ENCODE measurements around the gene SRA1. TPM values are rescaled to one million over a fixed set of nuclear protein-coding genes. Genes with fewer than 3 reads are reported as not detected.
"Not testable (repeated sequence)": the region's sequence is repeated elsewhere in the genome, so short reads cannot be mapped to it uniquely, and the experiment has no call there.

Gene SRA1
- total RNA-seq, 1 donor from 2014 or later, result 17.1 TPM

DNA sequence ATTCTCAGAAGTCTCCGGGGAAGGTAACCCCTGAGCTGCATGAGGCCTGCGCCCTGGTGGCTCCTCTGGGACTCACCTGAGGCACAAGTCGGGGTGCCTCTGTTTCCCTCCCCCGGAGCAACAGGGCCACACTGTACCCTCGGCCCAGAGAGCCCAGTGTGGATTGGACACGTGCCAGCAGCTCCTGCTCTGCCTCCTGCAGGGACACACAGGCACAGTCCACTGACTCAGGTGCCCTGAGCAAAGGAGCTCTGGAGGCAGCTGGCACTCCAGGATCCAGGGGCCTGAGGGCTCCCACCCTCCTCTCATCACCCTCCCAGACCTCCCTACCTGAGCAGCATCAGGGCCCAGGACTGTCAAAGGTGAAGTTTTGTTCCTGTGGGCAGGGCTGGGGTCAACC lies 36.9 kb upstream of the SRA1 start:
- H3K4me1 Mint-ChIP-seq (ENCODE audit: unreplicated experiment), result no peaks in the 10 kb centered on the region
- no peaks in the 10 kb centered on the region for H3K9me3 Mint-ChIP-seq (ENCODE audit: unreplicated experiment)
- H3K36me3 Mint-ChIP-seq (ENCODE audit: low read depth, unreplicated experiment), result no peaks in the 10 kb centered on the region

DNA sequence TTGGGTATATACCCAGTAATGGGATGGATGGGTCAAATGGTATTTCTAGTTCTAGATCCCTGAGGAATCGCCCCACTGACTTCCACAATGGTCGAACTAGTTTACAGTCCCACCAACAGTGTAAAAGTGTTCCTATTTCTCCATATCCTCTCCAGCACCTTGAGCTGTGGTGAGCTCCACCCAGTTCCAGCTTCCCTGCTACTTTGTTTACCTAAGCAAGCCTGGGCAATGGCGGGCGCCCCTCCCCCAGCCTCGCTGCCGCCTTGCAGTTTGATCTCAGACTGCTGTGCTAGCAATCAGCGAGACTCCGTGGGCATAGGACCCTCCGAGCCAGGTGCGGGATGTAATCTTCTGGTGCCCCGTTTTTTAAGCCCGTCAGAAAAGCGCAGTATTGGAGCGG lies 35.8 kb upstream of the SRA1 start:
- H3K9me3 Mint-ChIP-seq (ENCODE audit: unreplicated experiment); H3K27ac Mint-ChIP-seq (ENCODE audit: unreplicated experiment); H3K4me1 Mint-ChIP-seq (ENCODE audit: unreplicated experiment); H3K36me3 Mint-ChIP-seq (ENCODE audit: low read depth, unreplicated experiment); H3K27me3 Mint-ChIP-seq (ENCODE audit: unreplicated experiment); DNase-seq (ENCODE audit: low spot score); H3K4me3 Mint-ChIP-seq (ENCODE audit: unreplicated experiment): not testable (repeated sequence)

More for the DNA sequence above, 36.9 kb upstream of the SRA1 start:
- peaks cover 2% of the 10 kb centered on the region for H3K27me3 Mint-ChIP-seq (ENCODE audit: unreplicated experiment)
- H3K4me3 Mint-ChIP-seq (ENCODE audit: unreplicated experiment), result no peak overlapping the region
- TF ChIP-seq, protein P1, sequence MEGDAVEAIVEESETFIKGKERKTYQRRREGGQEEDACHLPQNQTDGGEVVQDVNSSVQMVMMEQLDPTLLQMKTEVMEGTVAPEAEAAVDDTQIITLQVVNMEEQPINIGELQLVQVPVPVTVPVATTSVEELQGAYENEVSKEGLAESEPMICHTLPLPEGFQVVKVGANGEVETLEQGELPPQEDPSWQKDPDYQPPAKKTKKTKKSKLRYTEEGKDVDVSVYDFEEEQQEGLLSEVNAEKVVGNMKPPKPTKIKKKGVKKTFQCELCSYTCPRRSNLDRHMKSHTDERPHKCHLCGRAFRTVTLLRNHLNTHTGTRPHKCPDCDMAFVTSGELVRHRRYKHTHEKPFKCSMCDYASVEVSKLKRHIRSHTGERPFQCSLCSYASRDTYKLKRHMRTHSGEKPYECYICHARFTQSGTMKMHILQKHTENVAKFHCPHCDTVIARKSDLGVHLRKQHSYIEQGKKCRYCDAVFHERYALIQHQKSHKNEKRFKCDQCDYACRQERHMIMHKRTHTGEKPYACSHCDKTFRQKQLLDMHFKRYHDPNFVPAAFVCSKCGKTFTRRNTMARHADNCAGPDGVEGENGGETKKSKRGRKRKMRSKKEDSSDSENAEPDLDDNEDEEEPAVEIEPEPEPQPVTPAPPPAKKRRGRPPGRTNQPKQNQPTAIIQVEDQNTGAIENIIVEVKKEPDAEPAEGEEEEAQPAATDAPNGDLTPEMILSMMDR (IDR thresholded peaks at IDR 0.05; ENCODE audit: unreplicated experiment), result no peak
- DNase-seq (ENCODE audit: low spot score), result no peak
- no peak overlapping the region for H3K27ac Mint-ChIP-seq (ENCODE audit: unreplicated experiment)

DNA sequence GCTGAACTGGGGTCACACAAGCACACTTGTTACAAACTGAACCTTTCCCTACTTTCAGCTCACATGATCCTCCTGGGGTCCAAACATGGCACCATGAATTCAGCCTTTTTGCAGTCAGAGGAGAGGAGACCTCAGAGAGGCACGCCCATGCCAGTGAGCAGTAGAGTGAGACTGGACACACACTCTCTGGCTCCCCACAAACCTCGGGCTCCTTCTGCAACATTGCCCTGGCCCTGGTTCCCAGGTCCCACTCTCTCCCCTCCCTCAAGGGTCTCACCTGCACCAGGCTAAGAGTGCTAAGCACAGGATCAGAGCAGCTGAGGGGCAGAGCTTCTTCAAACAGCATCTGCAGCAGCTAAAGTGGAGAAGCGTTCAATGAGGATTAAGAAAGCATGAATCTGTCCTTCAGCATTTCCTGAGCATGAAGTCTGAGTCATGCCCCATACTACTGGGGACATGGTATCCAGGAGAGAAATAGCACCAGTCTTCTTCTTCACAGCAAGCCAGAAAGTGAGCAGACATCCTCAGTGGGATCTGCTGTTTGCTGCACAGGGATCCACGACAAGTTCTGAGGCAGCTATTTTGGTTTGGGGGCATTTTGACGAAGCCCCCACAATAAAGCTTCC lies 34.6 kb upstream of the SRA1 start:
- Mint-ChIP-seq H3K4me1 (ENCODE audit: unreplicated experiment) (no peaks in the 10 kb centered on the region), H3K27me3 (ENCODE audit: unreplicated experiment) (peaks cover 2% of the 10 kb centered on the region), H3K36me3 (ENCODE audit: low read depth, unreplicated experiment) (no peaks in the 10 kb centered on the region), H3K9me3 (ENCODE audit: unreplicated experiment) (no peaks in the 10 kb centered on the region), H3K27ac (ENCODE audit: unreplicated experiment) (no peak overlapping the region), H3K4me3 (ENCODE audit: unreplicated experiment) (no peak overlapping the region)
- no peak for DNase-seq (ENCODE audit: low spot score)
- TF ChIP-seq, protein P1 (IDR thresholded peaks at IDR 0.05; ENCODE audit: unreplicated experiment), result no peak

DNA sequence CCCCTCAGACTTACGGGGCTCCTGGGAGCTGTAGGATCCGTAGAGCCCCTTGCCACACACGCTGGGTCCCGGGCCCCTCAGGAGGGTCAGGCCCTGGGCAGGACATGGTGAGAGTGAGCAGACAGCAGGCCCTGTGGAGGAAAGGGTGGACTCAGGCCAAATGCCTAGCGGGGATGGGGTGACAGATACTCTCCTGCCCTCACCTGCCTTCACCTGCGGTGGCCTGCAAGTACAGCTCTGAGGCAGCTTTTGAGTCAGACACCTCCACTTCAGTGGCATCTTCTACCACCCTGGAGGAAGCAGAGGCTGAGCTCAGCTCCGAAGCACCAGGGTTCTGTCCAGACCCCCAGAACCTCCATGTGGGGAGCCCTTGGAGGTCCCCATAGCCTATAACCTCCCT lies 33.6 kb upstream of the SRA1 start:
- TF ChIP-seq, protein P1 (IDR thresholded peaks at IDR 0.05; ENCODE audit: unreplicated experiment), result no peak
- Mint-ChIP-seq H3K4me1 (ENCODE audit: unreplicated experiment) (no peaks in the 10 kb centered on the region), H3K27ac (ENCODE audit: unreplicated experiment) (no peak overlapping the region), H3K9me3 (ENCODE audit: unreplicated experiment) (no peaks in the 10 kb centered on the region), H3K4me3 (ENCODE audit: unreplicated experiment) (no peak overlapping the region), H3K27me3 (ENCODE audit: unreplicated experiment) (peaks cover 2% of the 10 kb centered on the region), H3K36me3 (ENCODE audit: low read depth, unreplicated experiment) (no peaks in the 10 kb centered on the region)
- no peak for DNase-seq (ENCODE audit: low spot score)

DNA sequence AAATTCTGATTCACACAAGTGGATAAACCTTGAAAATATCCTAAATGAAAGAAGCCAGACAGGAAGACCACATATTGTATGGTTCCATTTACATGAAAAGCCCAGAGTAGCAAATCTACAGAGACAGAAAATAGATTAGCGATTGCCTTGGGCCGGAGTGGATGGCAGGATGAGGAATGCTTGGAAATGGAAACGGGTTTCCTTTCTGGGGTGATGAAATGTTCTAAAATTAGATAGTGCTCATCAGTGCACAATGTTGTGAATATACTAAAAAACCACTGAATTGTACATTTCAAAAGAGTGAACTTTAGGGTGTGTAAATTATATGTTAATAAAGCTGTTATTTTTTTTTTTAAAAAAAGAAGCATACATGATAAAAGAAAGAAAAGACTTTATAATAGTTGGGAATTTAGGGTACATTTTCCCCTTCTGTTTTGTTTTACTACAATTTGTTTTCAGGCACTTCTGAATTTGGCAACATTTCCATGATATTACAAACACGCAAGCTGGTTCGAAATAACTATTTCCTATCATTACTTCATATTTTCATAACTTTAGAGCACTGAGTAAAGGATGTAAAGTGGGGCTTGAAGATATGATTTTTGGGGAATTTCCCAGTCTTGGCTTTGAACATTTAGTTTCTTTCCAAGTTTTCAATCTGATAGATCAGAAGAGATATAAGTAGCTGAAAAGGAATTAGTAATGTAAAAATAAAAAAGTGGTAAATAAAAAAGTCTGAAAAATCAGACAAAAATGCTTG lies 31.2 kb upstream of the SRA1 start:
- no peak for DNase-seq (ENCODE audit: low spot score)
- Mint-ChIP-seq H3K4me3 (ENCODE audit: unreplicated experiment) (no peak overlapping the region), H3K4me1 (ENCODE audit: unreplicated experiment) (no peaks in the 10 kb centered on the region), H3K27me3 (ENCODE audit: unreplicated experiment) (no peaks in the 10 kb centered on the region), H3K9me3 (ENCODE audit: unreplicated experiment) (no peaks in the 10 kb centered on the region), H3K27ac (ENCODE audit: unreplicated experiment) (no peak overlapping the region), H3K36me3 (ENCODE audit: low read depth, unreplicated experiment) (no peaks in the 10 kb centered on the region)
- TF ChIP-seq, protein P1 (IDR thresholded peaks at IDR 0.05; ENCODE audit: unreplicated experiment), result no peak

Data from endothelial cell (in vitro differentiated cells).